ENCODE measurements around the gene GATAD2A. TPM values are rescaled to one million over a fixed set of nuclear protein-coding genes. Genes with fewer than 3 reads are reported as not detected.

The GATAD2A gene
- total RNA-seq, 1 experiment from 2014 or later, result 99.6 TPM

GRCh38 chr19:19482809-19483596 lies 77.5 kb downstream of the GATAD2A start:
- no peaks in the 10 kb centered on the region for H3K9me3 ChIP-seq (ENCODE audit: control insufficient read depth, insufficient read depth, low read depth, low read length)
- TF ChIP-seq CTCF (IDR thresholded peaks at IDR 0.05) (no peak), SIN3A (IDR thresholded peaks at IDR 0.05; ENCODE audit: borderline replicate concordance, insufficient read depth, low read depth, low read length) (no peak), TCF7L2 (IDR thresholded peaks at IDR 0.05; ENCODE audit: low read depth, low read length) (no peak)
- in situ Hi-C loops (cut with HindIII; ENCODE audit: low pct_unique_long_range_greater_than_20kb, low sequenced_read_pairs) (no loop called here), intact Hi-C loops (cut with micrococcal nuclease; ENCODE audit: unreplicated experiment) (no loop called here)
- CTCF ChIA-PET, result no interaction called here
- no peaks in the 10 kb centered on the region for H3K27me3 ChIP-seq (ENCODE audit: control insufficient read depth, insufficient read depth, low read length)
- no peak overlapping the region for H3K27ac ChIP-seq (ENCODE audit: low read length)
- no peaks in the 10 kb centered on the region for H3K36me3 ChIP-seq (ENCODE audit: control insufficient read depth, insufficient read depth, low read length)
- no TSS peak for BruUV-seq (replicated peaks)
- DNase-seq (ENCODE audit: low read depth, low spot score) (no peak), ATAC-seq (no peak)
- H3K4me3 ChIP-seq (ENCODE audit: low read depth in 2 of 2, low read length in 2 of 2), result no peak overlapping the region
- peaks cover 18% of the 10 kb centered on the region for H3K4me1 ChIP-seq (ENCODE audit: control insufficient read depth, insufficient read depth, low read length)
- POLR2A ChIA-PET, result no interaction called here

GRCh38 chr19:19485161-19485997 lies 79.9 kb downstream of the GATAD2A start:
- TF ChIP-seq POLR2AphosphoS5 (IDR thresholded peaks at IDR 0.05; ENCODE audit: low read depth, low read length) (no peak), CTCF (IDR thresholded peaks at IDR 0.05) (no peak), TCF7L2 (IDR thresholded peaks at IDR 0.05; ENCODE audit: low read depth, low read length) (no peak)
- in situ Hi-C loops (cut with HindIII; ENCODE audit: low pct_unique_long_range_greater_than_20kb, low sequenced_read_pairs) (no loop called here), intact Hi-C loops (cut with micrococcal nuclease; ENCODE audit: unreplicated experiment) (loop anchor here (5.0 kb wide), 1 partner anchor 118 kb away; no protein-coding TSS in a partner anchor)
- H3K27me3 ChIP-seq (ENCODE audit: control insufficient read depth, insufficient read depth, low read length), result no peaks in the 10 kb centered on the region
- no peaks in the 10 kb centered on the region for H3K36me3 ChIP-seq (ENCODE audit: control insufficient read depth, insufficient read depth, low read length)
- H3K27ac ChIP-seq (ENCODE audit: low read length), result no peak overlapping the region
- peaks cover 41% of the 10 kb centered on the region for H3K4me1 ChIP-seq (ENCODE audit: control insufficient read depth, insufficient read depth, low read length)
- ATAC-seq (no peak), DNase-seq (ENCODE audit: low read depth, low spot score) (no peak)
- H3K9me3 ChIP-seq (ENCODE audit: control insufficient read depth, insufficient read depth, low read depth, low read length), result no peaks in the 10 kb centered on the region
- POLR2A ChIA-PET, result interaction anchor here (0.6 to 1.0 kb wide), 2 partner anchors 17 to 100 kb away, joined by 3 to 4 read pairs; no protein-coding TSS in a partner anchor
- BruUV-seq (replicated peaks), result no TSS peak
- CTCF ChIA-PET, result no interaction called here
- no peak overlapping the region for H3K4me3 ChIP-seq (ENCODE audit: low read depth in 2 of 2, low read length in 2 of 2)

GRCh38 chr19:19485998-19486290 lies 80.5 kb downstream of the GATAD2A start:
- intact Hi-C loops (cut with micrococcal nuclease; ENCODE audit: unreplicated experiment) (loop anchor here (5.0 kb wide), 1 partner anchor 119 kb away; no protein-coding TSS in a partner anchor), in situ Hi-C loops (cut with HindIII; ENCODE audit: low pct_unique_long_range_greater_than_20kb, low sequenced_read_pairs) (no loop called here)
- Histone ChIP-seq H3K9me3 (ENCODE audit: control insufficient read depth, insufficient read depth, low read depth, low read length) (no peaks in the 10 kb centered on the region), H3K27me3 (ENCODE audit: control insufficient read depth, insufficient read depth, low read length) (no peaks in the 10 kb centered on the region), H3K27ac (ENCODE audit: low read length) (no peak overlapping the region), H3K36me3 (ENCODE audit: control insufficient read depth, insufficient read depth, low read length) (no peaks in the 10 kb centered on the region), H3K4me3 (ENCODE audit: low read depth in 2 of 2, low read length in 2 of 2) (no peak overlapping the region), H3K4me1 (ENCODE audit: control insufficient read depth, insufficient read depth, low read length) (peaks cover 41% of the 10 kb centered on the region)
- CTCF ChIA-PET, result no interaction called here
- TF ChIP-seq TCF7L2 (IDR thresholded peaks at IDR 0.05; ENCODE audit: low read depth, low read length), result no peak
- no peak for TF ChIP-seq CTCF (IDR thresholded peaks at IDR 0.05)
- TF ChIP-seq POLR2AphosphoS5 (IDR thresholded peaks at IDR 0.05; ENCODE audit: low read depth, low read length), result no peak
- POLR2A ChIA-PET, result interaction anchor here (1.0 kb wide), 1 partner anchor 17 kb away, joined by 3 read pairs; no protein-coding TSS in a partner anchor
- no TSS peak for BruUV-seq (replicated peaks)
- DNase-seq (ENCODE audit: low read depth, low spot score) (no peak), ATAC-seq (no peak)

All from Panc1 (cell line).